NOMO-1 (cell line): ENCODE results near the gene IQCM.
A peak's percentile ranks its signal among the peaks of the same experiment; 100 is the strongest.

Experiments used
- DNase-seq, 2 experiments: peaks; one replicate each; lab custom pipeline; 2025; ENCODE audit not compliant: unreplicated experiment in 2 of 2; lab: John Stamatoyannopoulos, UW

Gene IQCM

GRCh38 chr4:149781150-149781549, 34.5 kb downstream of the IQCM start:
- DNase-seq: no peak

GRCh38 chr4:149768477-149768876, 47.2 kb downstream of the IQCM start:
- DNase-seq: no peak

GRCh38 chr4:149766135-149766534, 49.5 kb downstream of the IQCM start:
- peak in 1 of 2 experiments; percentile 6 for DNase-seq

GRCh38 chr4:149765630-149766029, 50.0 kb downstream of the IQCM start:
- no peak for DNase-seq

GRCh38 chr4:149755969-149756368, 59.7 kb downstream of the IQCM start:
- DNase-seq: no peak

GRCh38 chr4:149754526-149754925, 61.1 kb downstream of the IQCM start:
- no peak for DNase-seq

- DNase-seq: no peak
Observed at GRCh38 chr4:149752729-149753128, 62.9 kb downstream of the IQCM start.

- no peak for DNase-seq
Observed at GRCh38 chr4:149751174-149751573, 64.5 kb downstream of the IQCM start.

- DNase-seq: no peak
Observed at GRCh38 chr4:149749784-149750183, 65.9 kb downstream of the IQCM start.

GRCh38 chr4:149747646-149748045, 68.0 kb downstream of the IQCM start:
- DNase-seq: no peak

- DNase-seq: no peak
Observed at GRCh38 chr4:149746276-149746675, 69.4 kb downstream of the IQCM start.

- no peak for DNase-seq
Observed at GRCh38 chr4:149741186-149741831, 74.3 kb downstream of the IQCM start.

- no peak for DNase-seq
Observed at GRCh38 chr4:149738156-149738555, 77.5 kb downstream of the IQCM start.

GRCh38 chr4:149735796-149736195, 79.8 kb downstream of the IQCM start:
- DNase-seq: no peak

GRCh38 chr4:149728444-149728843, 87.2 kb downstream of the IQCM start:
- no peak for DNase-seq

- DNase-seq: no peak
Observed at GRCh38 chr4:149727663-149728062, 88.0 kb downstream of the IQCM start.

GRCh38 chr4:149723065-149723464, 92.6 kb downstream of the IQCM start:
- peak in 1 of 2 experiments; percentile 1 for DNase-seq

- DNase-seq: no peak
Observed at GRCh38 chr4:149719806-149720205, 95.8 kb downstream of the IQCM start.

GRCh38 chr4:149719357-149719756, 96.3 kb downstream of the IQCM start:
- DNase-seq: no peak

GRCh38 chr4:149718500-149718899, 97.1 kb downstream of the IQCM start:
- no peak for DNase-seq

GRCh38 chr4:149716728-149717127, 98.9 kb downstream of the IQCM start:
- no peak for DNase-seq

GRCh38 chr4:149715822-149716585, 99.6 kb downstream of the IQCM start:
- DNase-seq: no peak
